GM10266 (cell line): ENCODE results near the gene SLC39A13.
A peak's percentile ranks its signal among the peaks of the same experiment; 100 is the strongest.

Experiments used
- DNase-seq: peaks from one replicate; pipeline ENCODE4 v3.0.0; 2012; ENCODE audit errors: extremely low spot score
- TF ChIP-seq, protein P1 (sequence below): IDR thresholded peaks from 2 replicates; pipeline ENCODE4 v1.5.1; 2012; ENCODE audit warnings: mild to moderate bottlenecking, low read depth; ENCODE audit not compliant: control insufficient read depth, insufficient read depth; ENCODE audit errors: missing control alignments

SLC39A13 gene

DNA sequence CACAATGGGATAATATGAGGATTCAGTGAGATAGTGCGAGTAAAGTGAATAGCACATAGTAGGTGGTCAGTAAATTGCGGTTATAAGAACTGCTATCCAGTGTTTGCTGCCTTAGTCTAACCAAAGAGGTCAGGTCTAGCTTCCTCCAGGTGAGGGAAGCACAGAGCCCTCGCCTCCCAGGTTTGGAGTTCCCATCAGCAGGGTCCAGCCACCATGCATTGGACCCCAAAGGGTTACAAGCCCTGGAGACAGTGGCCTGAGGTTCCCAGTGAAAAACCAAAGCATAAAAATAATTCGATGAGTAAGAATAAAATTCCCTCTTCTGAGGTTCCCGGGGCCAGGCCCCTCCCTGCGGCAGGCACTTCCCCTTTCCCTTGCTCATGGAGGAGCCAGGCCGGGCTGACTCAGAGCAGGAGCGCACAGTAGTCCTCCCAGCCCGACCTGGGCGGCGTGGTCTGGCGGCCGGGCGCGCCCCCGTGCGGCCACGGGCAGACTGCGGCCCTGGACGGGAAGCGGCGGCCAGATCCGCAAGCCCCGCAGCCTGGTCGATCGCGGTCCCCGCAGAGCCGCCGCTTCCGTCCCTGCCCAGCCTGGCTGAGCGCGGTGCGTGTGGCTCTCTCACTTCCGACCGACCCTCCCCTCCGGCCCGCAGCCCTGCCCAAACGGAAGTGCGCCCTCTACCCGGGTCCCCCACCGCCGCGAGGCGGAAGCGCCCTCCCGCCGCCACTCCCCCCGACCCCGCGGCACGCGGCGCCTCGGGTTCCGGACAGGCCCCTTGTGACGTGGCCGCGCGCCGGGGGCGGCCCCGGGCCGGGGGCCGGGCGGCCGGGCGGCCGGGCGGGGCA, at the start of gene SLC39A13:
Gene SLC39A13 (plus strand): TSS at position 845 of the 845 bp plus-strand sequence. CDS start 1,505 bp downstream, outside the sequence.
- TF ChIP-seq, protein P1, sequence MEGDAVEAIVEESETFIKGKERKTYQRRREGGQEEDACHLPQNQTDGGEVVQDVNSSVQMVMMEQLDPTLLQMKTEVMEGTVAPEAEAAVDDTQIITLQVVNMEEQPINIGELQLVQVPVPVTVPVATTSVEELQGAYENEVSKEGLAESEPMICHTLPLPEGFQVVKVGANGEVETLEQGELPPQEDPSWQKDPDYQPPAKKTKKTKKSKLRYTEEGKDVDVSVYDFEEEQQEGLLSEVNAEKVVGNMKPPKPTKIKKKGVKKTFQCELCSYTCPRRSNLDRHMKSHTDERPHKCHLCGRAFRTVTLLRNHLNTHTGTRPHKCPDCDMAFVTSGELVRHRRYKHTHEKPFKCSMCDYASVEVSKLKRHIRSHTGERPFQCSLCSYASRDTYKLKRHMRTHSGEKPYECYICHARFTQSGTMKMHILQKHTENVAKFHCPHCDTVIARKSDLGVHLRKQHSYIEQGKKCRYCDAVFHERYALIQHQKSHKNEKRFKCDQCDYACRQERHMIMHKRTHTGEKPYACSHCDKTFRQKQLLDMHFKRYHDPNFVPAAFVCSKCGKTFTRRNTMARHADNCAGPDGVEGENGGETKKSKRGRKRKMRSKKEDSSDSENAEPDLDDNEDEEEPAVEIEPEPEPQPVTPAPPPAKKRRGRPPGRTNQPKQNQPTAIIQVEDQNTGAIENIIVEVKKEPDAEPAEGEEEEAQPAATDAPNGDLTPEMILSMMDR: peak; percentile 99
- peak; percentile 99 for DNase-seq

- no peak for DNase-seq
- TF ChIP-seq, protein P1: no peak
Measured at GRCh38 chr11:47358731-47359051, 49.7 kb upstream of the SLC39A13 start.

DNA sequence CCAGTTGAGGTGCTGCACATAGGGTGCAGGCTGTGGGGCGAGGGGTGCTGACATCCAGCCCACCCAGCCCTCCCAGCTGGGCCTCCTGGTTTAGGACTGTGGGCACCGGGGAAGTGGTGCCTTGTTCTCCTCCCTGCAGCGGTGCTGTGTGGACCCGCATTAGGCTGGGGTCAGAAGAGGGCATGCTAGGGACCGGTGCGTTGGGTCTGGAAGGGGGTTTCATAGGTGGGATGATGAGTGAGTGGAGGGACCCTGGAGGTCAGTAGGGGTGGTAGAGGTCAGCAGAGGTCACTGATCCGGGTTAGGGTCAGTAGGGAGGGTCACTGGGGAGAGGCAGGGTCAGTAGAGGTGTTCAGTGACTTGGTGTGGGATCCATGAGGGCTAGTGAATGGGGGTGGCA, 49.2 kb upstream of the SLC39A13 start:
- no peak for DNase-seq
- TF ChIP-seq, protein P1: no peak

DNA sequence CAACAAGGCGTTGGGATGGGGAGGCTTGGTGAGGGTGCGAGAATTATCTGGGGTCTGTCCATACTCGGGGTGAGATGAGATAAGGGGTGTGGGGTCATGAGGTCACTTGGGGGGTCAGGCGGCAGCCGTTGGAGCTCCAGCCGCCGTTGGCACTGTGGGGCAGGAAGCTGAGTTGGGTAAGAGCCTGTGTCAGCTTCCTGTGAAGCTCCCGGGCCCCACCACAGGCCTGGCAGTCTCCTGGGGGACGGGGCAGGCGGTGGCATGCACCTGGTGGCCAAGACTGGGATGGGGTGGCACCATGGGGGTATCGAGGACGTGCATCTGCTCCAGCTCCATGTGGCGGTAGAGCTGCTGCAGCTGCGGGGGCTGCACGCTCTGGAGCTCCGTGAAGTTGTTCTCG, 48.8 kb upstream of the SLC39A13 start:
- no peak for DNase-seq
- TF ChIP-seq, protein P1: no peak

GRCh38 chr11:47360341-47360740, 48.0 kb upstream of the SLC39A13 start:
- TF ChIP-seq, protein P1: no peak
- no peak for DNase-seq

- TF ChIP-seq, protein P1: no peak
- DNase-seq: no peak
Measured at GRCh38 chr11:47361419-47361818, 47.0 kb upstream of the SLC39A13 start.

GRCh38 chr11:47366020-47366490, 42.3 kb upstream of the SLC39A13 start:
- no peak for DNase-seq
- TF ChIP-seq, protein P1: no peak
